ENCODE results near the gene TMEM30A.
A peak's percentile ranks its signal among the peaks of the same experiment; 100 is the strongest.

TMEM30A gene

GRCh38 chr6:75283907-75284631 is 523 bp downstream of the TMEM30A start:
- no peaks in the 10 kb centered on the region for H3K9me3 Mint-ChIP-seq
- H3K27ac Mint-ChIP-seq: no peak overlapping the region
- H3K27me3 Mint-ChIP-seq (ENCODE audit: low read depth): no peaks in the 10 kb centered on the region
- peaks cover 39% of the 10 kb centered on the region for H3K4me1 Mint-ChIP-seq
- no peak overlapping the region for H3K4me3 Mint-ChIP-seq
- TF ChIP-seq, protein P1, sequence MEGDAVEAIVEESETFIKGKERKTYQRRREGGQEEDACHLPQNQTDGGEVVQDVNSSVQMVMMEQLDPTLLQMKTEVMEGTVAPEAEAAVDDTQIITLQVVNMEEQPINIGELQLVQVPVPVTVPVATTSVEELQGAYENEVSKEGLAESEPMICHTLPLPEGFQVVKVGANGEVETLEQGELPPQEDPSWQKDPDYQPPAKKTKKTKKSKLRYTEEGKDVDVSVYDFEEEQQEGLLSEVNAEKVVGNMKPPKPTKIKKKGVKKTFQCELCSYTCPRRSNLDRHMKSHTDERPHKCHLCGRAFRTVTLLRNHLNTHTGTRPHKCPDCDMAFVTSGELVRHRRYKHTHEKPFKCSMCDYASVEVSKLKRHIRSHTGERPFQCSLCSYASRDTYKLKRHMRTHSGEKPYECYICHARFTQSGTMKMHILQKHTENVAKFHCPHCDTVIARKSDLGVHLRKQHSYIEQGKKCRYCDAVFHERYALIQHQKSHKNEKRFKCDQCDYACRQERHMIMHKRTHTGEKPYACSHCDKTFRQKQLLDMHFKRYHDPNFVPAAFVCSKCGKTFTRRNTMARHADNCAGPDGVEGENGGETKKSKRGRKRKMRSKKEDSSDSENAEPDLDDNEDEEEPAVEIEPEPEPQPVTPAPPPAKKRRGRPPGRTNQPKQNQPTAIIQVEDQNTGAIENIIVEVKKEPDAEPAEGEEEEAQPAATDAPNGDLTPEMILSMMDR (IDR thresholded peaks at IDR 0.05; ENCODE audit: unreplicated experiment in 3 of 3): no peak
- no peaks in the 10 kb centered on the region for H3K36me3 Mint-ChIP-seq (ENCODE audit: low read depth)

- H3K27me3 Mint-ChIP-seq (ENCODE audit: low read depth): no peaks in the 10 kb centered on the region
- H3K9me3 Mint-ChIP-seq: no peaks in the 10 kb centered on the region
- H3K36me3 Mint-ChIP-seq (ENCODE audit: low read depth): peaks cover 3% of the 10 kb centered on the region
- H3K4me3 Mint-ChIP-seq: peak overlapping the region in 1 of 3 experiments; percentile 75
- H3K4me1 Mint-ChIP-seq: peaks cover 48% of the 10 kb centered on the region
- no peak overlapping the region for H3K27ac Mint-ChIP-seq
- TF ChIP-seq, protein P1 (IDR thresholded peaks at IDR 0.05; ENCODE audit: unreplicated experiment in 3 of 3): no peak
These were observed 1.9 kb downstream of the TMEM30A start for GRCh38 chr6:75282706-75283105.

GRCh38 chr6:75281653-75282052 is 2.9 kb downstream of the TMEM30A start:
- Mint-ChIP-seq H3K4me1 (peaks cover 41% of the 10 kb centered on the region), H3K36me3 (ENCODE audit: low read depth) (peaks cover 7% of the 10 kb centered on the region), H3K27me3 (ENCODE audit: low read depth) (no peaks in the 10 kb centered on the region), H3K9me3 (no peaks in the 10 kb centered on the region), H3K4me3 (peak overlapping the region; percentile 63 to 76 (median 67)), H3K27ac (no peak overlapping the region)
- TF ChIP-seq, protein P1 (IDR thresholded peaks at IDR 0.05; ENCODE audit: unreplicated experiment in 3 of 3): no peak

DNA sequence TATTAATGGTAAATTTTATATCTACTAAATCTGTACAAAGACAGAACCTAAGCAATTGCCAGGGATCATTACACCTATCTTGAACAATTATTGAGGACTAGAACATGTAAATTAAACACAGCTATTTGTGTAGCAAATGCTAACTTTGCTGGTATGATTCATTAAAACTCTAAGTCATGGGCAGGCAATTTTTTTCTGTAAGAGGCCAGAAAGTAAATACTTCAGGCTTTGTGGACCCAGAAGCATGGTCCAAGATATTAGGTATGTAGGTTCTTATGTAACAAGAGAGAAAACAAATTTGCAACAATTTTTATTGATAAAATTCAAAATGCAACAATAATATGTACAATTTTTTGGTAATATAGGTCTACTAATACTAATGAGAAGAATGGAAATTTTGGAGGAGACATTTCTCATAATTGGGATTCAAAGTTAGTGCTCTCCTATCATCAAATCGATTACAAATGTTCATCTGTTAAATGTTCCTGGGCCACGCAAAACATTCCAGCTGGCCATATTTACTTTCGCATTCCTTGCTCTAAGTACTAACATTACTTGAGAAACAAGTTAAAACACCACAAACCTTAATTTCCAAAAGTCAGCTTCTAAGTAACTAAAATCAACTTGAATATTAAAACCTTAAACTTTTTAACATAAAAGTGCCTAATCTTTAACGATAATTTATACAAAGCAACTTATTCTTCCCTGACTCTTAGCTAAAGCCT is 4.3 kb downstream of the TMEM30A start:
- Mint-ChIP-seq H3K27me3 (ENCODE audit: low read depth) (no peaks in the 10 kb centered on the region), H3K36me3 (ENCODE audit: low read depth) (peaks cover 11% of the 10 kb centered on the region), H3K4me1 (peaks cover 36% of the 10 kb centered on the region), H3K9me3 (no peaks in the 10 kb centered on the region), H3K27ac (no peak overlapping the region), H3K4me3 (peak overlapping the region in 2 of 3 experiments; percentile 14 to 29)
- TF ChIP-seq, protein P1 (IDR thresholded peaks at IDR 0.05; ENCODE audit: unreplicated experiment in 3 of 3): no peak

DNA sequence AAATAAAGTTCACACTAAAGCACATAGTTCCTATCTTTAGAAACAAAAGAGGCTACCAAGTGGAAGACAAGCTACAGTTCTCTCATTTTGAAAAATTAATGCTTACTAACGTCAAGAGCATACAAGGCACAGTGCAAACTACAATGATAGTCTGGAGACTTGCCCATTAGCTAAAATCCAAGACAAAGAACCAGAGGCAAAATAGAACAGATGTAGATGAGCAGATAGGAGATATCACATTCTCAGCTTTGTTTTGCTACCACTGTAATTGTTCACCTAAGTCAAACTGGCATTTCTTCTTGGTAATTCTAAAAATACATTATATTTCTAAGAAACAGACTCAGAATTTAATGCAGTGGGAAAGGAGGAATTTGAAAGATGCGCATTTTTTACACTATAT is 5.2 kb downstream of the TMEM30A start:
- Mint-ChIP-seq H3K27ac (no peak overlapping the region), H3K27me3 (ENCODE audit: low read depth) (no peaks in the 10 kb centered on the region), H3K36me3 (ENCODE audit: low read depth) (peaks cover 16% of the 10 kb centered on the region), H3K4me3 (peak overlapping the region in 2 of 3 experiments; percentile 18 to 33), H3K4me1 (peaks cover 36% of the 10 kb centered on the region), H3K9me3 (no peaks in the 10 kb centered on the region)
- TF ChIP-seq, protein P1 (IDR thresholded peaks at IDR 0.05; ENCODE audit: unreplicated experiment in 3 of 3): no peak
